Small intestine (tissue), 7 donors: ENCODE results near the gene KCNQ1OT1. TPM values are rescaled to one million over a fixed set of nuclear protein-coding genes. Genes with fewer than 3 reads are reported as not detected.

ENCODE experiments used
- DNase-seq, 2 donors: peaks; one replicate each; pipeline versions ENCODE4 v3.0.0 to v3.0.0-alpha.2; 2013
- FAIRE-seq: peaks from 2 replicates; lab custom pipeline; 2012; peaks lifted over from hg19 to GRCh38; lab: Jason Lieb, UNC
- H3K27ac ChIP-seq, 3 donors: one replicate each; pipeline ENCODE4 v1.5.1; 2013; ENCODE audit warnings: low read length in 2 of 3, mild to moderate bottlenecking in 2 of 3, control low read depth in 1 of 3, inconsistent platforms in 1 of 3, low read depth in 1 of 3, moderate library complexity in 1 of 3
- H3K27me3 ChIP-seq, 3 donors: one replicate each; pipeline ENCODE4 v1.6.1; 2013; ENCODE audit warnings: low read length in 3 of 3, inconsistent platforms in 1 of 3; ENCODE audit not compliant: control insufficient read depth in 3 of 3, insufficient read depth in 3 of 3
- H3K36me3 ChIP-seq, 3 donors: one replicate each; pipeline ENCODE4 v1.6.1; 2013; ENCODE audit warnings: low read length in 3 of 3, inconsistent platforms in 1 of 3, low read depth in 1 of 3, mild to moderate bottlenecking in 1 of 3, moderate library complexity in 1 of 3; ENCODE audit not compliant: control insufficient read depth in 3 of 3, insufficient read depth in 2 of 3
- H3K4me1 ChIP-seq, 3 donors: one replicate each; pipeline ENCODE4 v1.6.1; 2013; ENCODE audit warnings: low read length in 2 of 3, inconsistent platforms in 1 of 3, low read depth in 1 of 3, mild to moderate bottlenecking in 1 of 3, moderate library complexity in 1 of 3; ENCODE audit not compliant: control insufficient read depth in 3 of 3, insufficient read depth in 2 of 3
- H3K4me3 ChIP-seq, 3 donors: one replicate each; pipeline ENCODE4 v1.5.1; 2013; ENCODE audit warnings: low read length in 3 of 3, control low read depth in 1 of 3, inconsistent platforms in 1 of 3, low read depth in 1 of 3, mild to moderate bottlenecking in 1 of 3, moderate library complexity in 1 of 3
- H3K9me3 ChIP-seq, 2 donors: one replicate each; pipeline ENCODE4 v1.6.1; 2013; ENCODE audit warnings: low read depth in 1 of 2, low read length in 1 of 2; ENCODE audit not compliant: control insufficient read depth in 2 of 2, insufficient read depth in 1 of 2
- WGBS, 3 donors: extraction: QIAGEN DNeasy Blood & Tissue Kit; methylation state at CpG; one replicate each; pipeline ENCODE4 v1.1.7; 2013; 5-methylcytosine and 5-hydroxymethylcytosine counted together
- polyA plus RNA-seq, 4 donors: library from polyadenylated mRNA; stranded (reverse) in 3 of 4; unstranded in 1 of 4; fragments of 200-250 nt in 3 of 4; fragments of 120-200 nt in 1 of 4; gene quantifications; one replicate each; pipeline versions ENCODE4 v1.2.1 to v1.2.3, GENCODE V29; 2013
- donor health status: healthy with polysubstance abuse.
- donor health status: control.
- donor health status: control.
- donor health status: Bipolar disorder and iron deficiency.
- donor health status: healthy.

The KCNQ1OT1 gene
- polyA plus RNA-seq, 4 donors: under 0.01 to 2.3 (median 0.11) TPM

DNA sequence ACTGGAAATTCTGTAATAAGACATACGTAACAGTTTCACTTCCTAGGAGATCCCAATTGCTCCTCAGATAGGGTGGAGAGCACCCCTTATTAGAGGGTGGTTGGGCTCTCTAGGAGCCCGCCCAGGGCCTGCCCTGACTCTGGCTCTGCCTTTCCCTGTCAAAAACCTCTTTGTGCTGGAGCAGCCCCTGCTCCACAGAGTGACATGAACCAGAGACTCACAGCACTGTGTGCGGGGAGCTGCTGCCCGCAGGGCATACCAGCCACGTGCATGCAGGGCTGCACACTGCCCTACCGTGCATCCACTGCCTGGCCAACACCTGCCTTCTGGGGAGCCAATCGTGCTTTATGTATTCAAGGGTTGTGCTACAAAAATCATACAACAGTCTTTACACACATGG, 24.3 kb downstream of the KCNQ1OT1 start:
- no peaks in the 10 kb centered on the region for H3K9me3 ChIP-seq
- peaks cover 0 to 18% (median 2%) of the 10 kb centered on the region in 3 donors for H3K4me1 ChIP-seq
- peaks cover 0 to 50% (median 0%) of the 10 kb centered on the region in 3 donors for H3K36me3 ChIP-seq
- no peak overlapping the region for H3K4me3 ChIP-seq
- no peak for FAIRE-seq
- no peak for DNase-seq
- peak overlapping the region in 1 of 3 donors; percentile 2 for H3K27ac ChIP-seq
- 83 to 86% (median 86%) methylated on average over 7 of the region's 7 CpGs for WGBS, 3 donors
- no peaks in the 10 kb centered on the region for H3K27me3 ChIP-seq

DNA sequence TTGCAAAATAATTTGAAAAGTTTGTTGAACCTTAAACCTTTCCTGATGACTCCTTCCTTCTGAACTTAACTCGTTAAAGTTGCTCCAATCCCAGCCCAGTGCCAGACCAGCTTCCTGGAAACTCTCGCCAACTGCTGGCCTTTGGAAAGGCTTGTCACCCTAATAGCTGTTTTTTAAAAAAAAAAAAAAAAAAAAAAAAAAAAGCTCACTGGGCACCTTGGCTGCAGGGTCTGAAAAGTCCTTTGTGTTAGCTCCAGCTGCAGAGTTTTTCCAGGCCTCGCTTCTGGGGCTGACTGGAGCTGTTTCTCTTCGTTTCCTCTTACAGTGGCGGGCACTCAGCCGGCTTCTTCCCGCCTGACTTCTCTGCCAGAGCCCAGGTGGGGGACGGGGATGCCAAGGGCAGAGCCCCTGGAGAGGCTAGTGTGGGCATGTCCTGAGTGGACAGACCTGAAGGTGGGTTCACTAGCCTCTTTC, 25.1 kb downstream of the KCNQ1OT1 start:
- DNase-seq: peak in 1 of 2 donors; percentile 37
- Histone ChIP-seq H3K9me3 (no peaks in the 10 kb centered on the region), H3K27me3 (no peaks in the 10 kb centered on the region), H3K27ac (peak overlapping the region in 1 of 3 donors; percentile 13), H3K36me3 (peaks cover 0 to 56% (median 0%) of the 10 kb centered on the region in 3 donors), H3K4me1 (peaks cover 0 to 18% (median 2%) of the 10 kb centered on the region in 3 donors), H3K4me3 (no peak overlapping the region)
- no peak for FAIRE-seq
- WGBS, 3 donors: 62 to 82% (median 66%) methylated on average over 8 of the region's 8 CpGs

DNA sequence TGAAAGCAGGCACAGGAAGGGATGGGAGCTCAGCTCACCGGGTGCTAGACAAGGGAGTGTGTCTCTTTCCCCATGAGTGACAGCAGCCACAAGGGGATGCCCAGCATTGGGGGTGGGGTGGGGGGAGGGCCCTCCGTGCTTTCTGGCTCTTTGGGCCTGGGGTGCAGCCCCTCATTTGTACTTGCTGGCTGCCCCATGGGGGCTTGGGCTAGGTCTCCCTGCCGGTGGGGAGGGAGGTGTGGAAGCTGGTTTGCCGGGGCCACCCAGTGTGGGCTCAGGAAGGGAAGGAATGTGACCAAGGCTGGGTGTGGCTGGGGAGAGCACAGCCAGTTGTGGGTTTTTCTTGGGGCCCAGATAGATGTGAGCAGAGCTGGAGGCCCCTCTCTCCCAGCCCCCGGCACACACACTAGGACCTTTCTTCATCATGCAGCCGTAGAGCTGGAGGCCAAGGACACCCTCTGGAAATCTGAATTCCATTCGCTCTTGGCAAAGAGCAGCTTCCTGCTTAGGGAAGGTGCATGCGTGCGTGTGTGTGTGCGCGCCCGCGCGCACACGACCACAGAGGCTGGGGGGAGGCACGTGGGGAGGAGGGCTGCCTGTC, 25.8 kb downstream of the KCNQ1OT1 start:
- FAIRE-seq: no peak

DNA sequence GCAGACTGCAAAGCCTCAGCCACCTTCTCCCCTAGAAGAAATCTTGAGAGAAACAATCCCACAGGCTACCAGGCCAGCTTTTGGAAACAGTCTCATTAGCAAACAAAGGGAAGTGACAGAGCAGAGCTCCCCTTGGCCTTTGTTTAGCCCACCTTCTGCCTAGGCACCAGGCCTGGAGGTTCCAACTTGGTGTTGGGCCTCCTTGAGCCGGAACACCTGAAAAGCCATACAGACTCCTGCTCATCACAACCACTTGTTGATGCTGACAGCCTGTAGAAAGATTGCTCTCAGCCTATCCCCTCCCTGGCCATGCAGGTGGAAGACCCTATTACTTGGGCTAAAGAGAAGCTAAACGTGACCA, 26.6 kb downstream of the KCNQ1OT1 start:
- 91 to 96% (median 94%) methylated on average over 2 of the region's 2 CpGs for WGBS, 3 donors
- Histone ChIP-seq H3K27me3 (no peaks in the 10 kb centered on the region), H3K4me1 (peaks cover 0 to 15% (median 2%) of the 10 kb centered on the region in 3 donors), H3K27ac (no peak overlapping the region), H3K36me3 (peaks cover 0 to 61% (median 0%) of the 10 kb centered on the region in 3 donors), H3K9me3 (no peaks in the 10 kb centered on the region), H3K4me3 (no peak overlapping the region)
- no peak for DNase-seq
- FAIRE-seq: no peak

More for the DNA sequence above, 25.8 kb downstream of the KCNQ1OT1 start:
- Histone ChIP-seq H3K4me1 (peaks cover 0 to 18% (median 2%) of the 10 kb centered on the region in 3 donors), H3K36me3 (peaks cover 0 to 60% (median 0%) of the 10 kb centered on the region in 3 donors), H3K27ac (peak overlapping the region in 1 of 3 donors; percentile 13), H3K27me3 (no peaks in the 10 kb centered on the region), H3K4me3 (no peak overlapping the region), H3K9me3 (no peaks in the 10 kb centered on the region)
- WGBS, 3 donors: 79 to 81% (median 80%) methylated on average over 16 of the region's 16 CpGs
- no peak for DNase-seq

DNA sequence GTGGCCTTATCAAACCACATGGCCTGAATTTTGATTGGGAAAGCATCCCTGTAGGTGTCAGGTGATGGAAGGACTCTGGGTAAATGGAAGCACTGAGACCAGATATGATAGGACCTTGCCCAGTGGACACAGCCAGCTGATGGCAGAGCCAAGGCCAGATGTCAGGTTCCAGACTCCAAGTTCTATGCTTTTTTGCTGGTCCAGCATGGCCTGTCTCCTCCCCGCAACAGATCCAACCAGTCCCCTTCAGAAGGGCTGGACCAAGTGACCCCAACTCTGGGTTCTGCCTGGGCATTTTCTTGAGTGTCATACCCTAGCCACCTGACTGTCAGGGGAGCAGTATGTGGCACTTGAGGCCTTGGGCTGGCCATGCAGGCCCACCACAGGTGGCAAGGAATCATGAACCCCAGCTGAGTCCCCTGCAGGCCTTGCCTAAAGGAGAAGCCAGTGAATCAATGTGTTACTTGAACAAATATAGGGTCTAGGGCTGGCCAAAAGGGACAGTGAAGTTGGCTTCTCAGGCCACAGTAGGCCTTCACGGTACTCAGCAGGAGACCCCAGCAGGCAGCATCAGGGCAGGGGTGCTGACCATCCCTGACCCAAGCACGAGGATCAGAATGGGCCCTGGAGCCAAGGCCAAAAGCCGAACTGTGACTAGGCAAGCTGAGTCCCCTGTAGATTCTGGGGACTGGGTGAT, 27.1 kb downstream of the KCNQ1OT1 start:
- no peaks in the 10 kb centered on the region for H3K27me3 ChIP-seq
- H3K36me3 ChIP-seq: peaks cover 0 to 65% (median 0%) of the 10 kb centered on the region in 3 donors
- WGBS, 3 donors: 91 to 97% (median 94%) methylated on average over 4 of the region's 4 CpGs
- H3K9me3 ChIP-seq: no peaks in the 10 kb centered on the region
- DNase-seq: no peak
- H3K27ac ChIP-seq: no peak overlapping the region
- H3K4me1 ChIP-seq: peaks cover 0 to 15% (median 2%) of the 10 kb centered on the region in 3 donors
- H3K4me3 ChIP-seq: no peak overlapping the region
- FAIRE-seq: no peak

DNA sequence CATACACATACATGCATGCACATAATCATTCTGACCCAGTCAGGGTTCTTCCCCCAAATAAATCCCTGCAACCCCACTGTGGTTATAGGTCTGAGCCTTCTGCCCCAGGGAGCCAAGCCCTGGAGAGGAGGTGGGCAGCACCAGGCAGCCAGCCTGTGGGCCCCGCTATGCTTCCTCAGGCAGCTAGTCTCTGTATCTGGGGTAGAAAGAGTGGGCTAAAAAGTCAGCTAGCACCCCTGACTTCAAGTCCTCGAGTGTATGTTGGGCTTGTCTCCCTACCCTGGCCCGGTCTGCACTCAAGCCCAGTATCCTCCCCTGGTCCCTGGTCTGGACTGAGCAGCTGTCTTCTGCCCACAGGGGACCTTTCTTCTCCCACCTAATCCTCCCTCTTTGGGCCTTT, 28.0 kb downstream of the KCNQ1OT1 start:
- peaks cover 0 to 74% (median 0%) of the 10 kb centered on the region in 3 donors for H3K36me3 ChIP-seq
- 88 to 93% (median 93%) methylated on average over 3 of the region's 3 CpGs for WGBS, 3 donors
- H3K27ac ChIP-seq: no peak overlapping the region
- no peaks in the 10 kb centered on the region for H3K27me3 ChIP-seq
- H3K4me1 ChIP-seq: peaks cover 0 to 15% (median 2%) of the 10 kb centered on the region in 3 donors
- H3K9me3 ChIP-seq: peaks cover 0 to 4% of the 10 kb centered on the region in 2 donors
- FAIRE-seq: no peak
- no peak overlapping the region for H3K4me3 ChIP-seq
- no peak for DNase-seq

DNA sequence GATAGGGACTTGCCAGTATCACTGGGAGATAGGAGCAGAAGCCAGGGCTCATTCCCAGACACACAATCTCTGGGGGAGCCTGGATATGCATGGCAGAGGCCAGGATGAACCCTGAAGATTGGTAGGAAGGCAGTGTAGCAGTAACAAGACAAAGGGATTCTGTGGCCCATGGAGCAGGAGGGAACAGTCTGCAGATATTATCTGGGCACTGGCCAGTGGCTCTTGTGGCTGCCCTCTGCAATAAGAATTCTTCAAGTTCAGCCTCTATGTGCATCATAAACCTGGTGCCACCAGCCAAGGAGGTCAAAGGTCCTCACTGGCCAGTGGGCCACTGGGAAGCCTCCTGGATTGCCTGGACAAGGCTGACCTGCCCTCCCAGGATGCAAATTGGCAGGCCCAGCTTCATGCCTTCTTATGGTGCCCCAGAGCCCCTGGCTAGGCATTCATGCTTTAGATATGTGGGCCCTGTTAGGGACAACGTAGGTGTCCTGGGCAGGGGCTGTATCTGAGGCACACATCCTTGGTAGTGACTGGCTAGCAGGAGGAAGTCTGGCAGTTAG, 29.2 kb downstream of the KCNQ1OT1 start:
- no peak overlapping the region for H3K27ac ChIP-seq
- FAIRE-seq (no peak), DNase-seq (no peak)
- 0 to 76% (median 43%) methylated on average over 1 of the region's 1 CpG for WGBS, 3 donors
- H3K4me1 ChIP-seq: peaks cover 0 to 15% (median 2%) of the 10 kb centered on the region in 3 donors
- peaks cover 0 to 85% (median 0%) of the 10 kb centered on the region in 3 donors for H3K36me3 ChIP-seq
- H3K27me3 ChIP-seq: no peaks in the 10 kb centered on the region
- H3K4me3 ChIP-seq: no peak overlapping the region
- H3K9me3 ChIP-seq: peaks cover 0 to 15% of the 10 kb centered on the region in 2 donors
